GM21447 (cell line): Measurements from ENCODE around the gene RELT.
"Not testable (repeated sequence)": the region's sequence is repeated elsewhere in the genome, so short reads cannot be mapped to it uniquely, and the experiment has no call there.

Experiments
- ATAC-seq: cut with Tn5 transposase; IDR thresholded peaks from one replicate; pipeline ENCODE4 v1.9.1; 2021; ENCODE audit not compliant: unreplicated experiment

The RELT gene

DNA sequence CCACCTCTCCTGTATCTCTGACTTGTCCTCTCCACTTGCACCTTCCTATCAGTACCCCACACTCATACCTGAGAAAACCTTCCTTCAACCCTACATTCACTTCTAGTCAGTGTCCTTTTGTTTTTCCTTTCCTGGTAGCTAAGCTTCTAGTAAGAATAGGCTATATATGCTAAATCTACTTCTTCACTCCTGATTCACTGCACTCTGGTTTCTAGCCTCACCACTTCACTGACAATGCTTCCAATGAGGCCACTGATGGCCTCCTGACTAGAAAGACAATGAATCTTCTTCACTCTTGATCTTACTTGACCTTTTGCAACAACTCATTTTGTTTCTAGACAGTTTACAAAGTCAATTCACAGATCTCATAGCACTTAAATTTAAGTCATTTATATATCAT is 52.0 kb downstream of the RELT start:
- ATAC-seq: no peak

GRCh38 chr11:73428699-73429098 is 52.5 kb downstream of the RELT start:
- ATAC-seq: no peak

DNA sequence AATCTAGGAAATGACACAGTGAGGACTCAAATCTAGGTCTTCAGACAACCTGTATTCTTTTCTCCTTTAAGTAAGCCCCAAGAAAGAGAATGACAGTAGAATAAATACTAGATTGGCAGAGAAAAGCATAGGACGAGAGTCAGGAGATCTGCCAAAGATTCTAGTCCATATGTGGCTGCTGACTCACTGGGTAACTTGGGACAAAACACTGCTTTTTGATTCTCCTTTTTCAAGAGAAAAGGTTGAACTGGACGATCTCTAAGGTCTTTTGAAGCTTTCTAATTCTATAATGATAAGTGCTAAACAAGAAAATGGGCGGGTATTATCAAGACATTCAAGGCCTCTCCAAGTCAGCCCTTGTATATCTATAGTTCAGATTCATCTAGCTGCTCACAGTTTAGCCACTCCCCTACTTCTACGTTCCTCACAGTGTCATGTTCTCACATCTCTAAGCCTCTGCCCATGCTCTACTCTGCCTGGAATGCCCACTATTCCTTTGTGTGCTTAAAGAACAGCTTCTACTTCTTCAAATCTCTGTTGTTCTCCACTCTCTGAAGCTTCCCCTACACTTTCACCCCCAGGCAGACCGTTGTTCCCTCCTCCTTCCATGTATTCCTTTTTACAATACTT is 53.0 kb downstream of the RELT start:
- no peak for ATAC-seq

- no peak for ATAC-seq
These were observed 54.1 kb downstream of the RELT start for GRCh38 chr11:73430326-73430725.

- no peak for ATAC-seq
These were observed 55.2 kb downstream of the RELT start for GRCh38 chr11:73431396-73431795.

- not testable (repeated sequence) for ATAC-seq
These were observed 60.7 kb downstream of the RELT start for GRCh38 chr11:73436859-73437258.

DNA sequence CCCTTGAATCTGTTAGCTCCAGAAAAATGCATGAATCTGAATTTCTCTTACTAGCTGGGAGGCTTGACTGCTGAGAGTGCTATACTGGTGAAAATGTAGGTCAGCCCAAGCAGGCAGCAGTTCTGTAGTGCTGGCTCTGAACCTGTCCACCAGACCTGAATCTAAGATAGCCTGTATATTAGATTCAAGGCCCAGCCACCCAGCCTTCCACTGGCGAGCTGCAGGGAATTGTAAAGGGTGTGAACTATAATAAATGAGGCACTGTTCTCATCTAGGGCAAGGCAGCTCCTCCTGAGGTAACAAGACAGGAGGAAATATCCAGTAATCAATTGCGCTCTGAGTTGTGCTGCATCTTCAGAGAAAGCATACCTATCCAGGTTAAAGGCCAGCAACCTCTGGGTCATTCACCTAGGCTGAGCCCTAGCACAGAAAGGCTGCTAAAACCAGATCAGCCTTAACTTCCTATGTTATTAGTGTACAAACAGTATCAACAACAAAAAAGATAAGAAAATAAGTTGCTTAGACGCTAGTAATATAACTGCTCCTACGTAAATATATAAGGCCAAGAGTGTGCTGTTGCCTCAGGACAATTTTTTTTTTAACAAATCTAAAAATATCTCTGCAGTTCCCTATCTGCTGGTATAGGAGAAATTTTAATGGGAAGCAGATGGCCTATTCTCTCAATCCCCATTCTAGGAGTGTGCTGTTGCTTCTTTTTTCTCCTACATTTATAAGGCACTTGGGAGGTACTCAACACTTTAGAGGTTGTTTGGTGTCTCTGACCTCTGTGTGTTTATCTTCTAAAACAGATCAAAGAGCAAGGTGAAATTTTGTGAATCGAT is 63.0 kb downstream of the RELT start:
- ATAC-seq: no peak

- ATAC-seq: no peak
These were observed 69.8 kb downstream of the RELT start for GRCh38 chr11:73445980-73446379.

DNA sequence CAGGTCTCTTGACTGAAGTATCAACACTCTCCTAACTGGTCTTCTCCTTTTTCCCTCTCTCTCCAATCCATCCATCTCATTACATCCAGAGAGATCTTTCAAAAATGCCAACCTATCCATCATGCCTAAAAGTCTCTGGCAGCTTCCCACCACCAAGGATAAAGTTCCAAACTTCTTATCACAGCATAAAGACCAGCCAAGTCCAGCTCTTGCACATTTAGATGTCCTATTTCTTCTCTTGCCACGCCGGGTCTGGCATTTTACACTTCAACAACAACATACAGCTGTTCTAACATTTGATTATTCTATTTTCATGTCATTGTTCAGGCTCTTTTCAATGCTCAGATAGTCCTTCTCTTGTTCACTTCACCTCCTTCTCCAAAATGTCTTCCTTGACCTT is 70.6 kb downstream of the RELT start:
- no peak for ATAC-seq
